A549 treated with DMSO at 1 μM for 4 hours (cell line): Measurements from ENCODE around the gene EXPH5. TPM values are rescaled to one million over a fixed set of nuclear protein-coding genes. Genes with fewer than 3 reads are reported as not detected.

Experiments
- total RNA-seq: library from RNA; stranded (reverse); fragments of 200-300 nt; extraction: Qiagen RNA extraction; gene quantifications from 5 replicates; pipeline ENCODE4 v1.2.3, GENCODE V29; 2022; ENCODE audit warnings: low read depth

EXPH5 gene
- 0.02 to 0.07 TPM (median 0.04 TPM) in 5 replicates for total RNA-seq

GRCh38 chr11:108593214-108593922 is at the start of gene EXPH5:
Gene EXPH5 (minus strand): TSS chr11:108593768. CDS start chr11:108593536, 232 bp downstream.

GRCh38 chr11:108498046-108498815 is 95.3 kb downstream of the EXPH5 start, which contains the start of gene POGLUT3:
Gene POGLUT3 (minus strand): TSS chr11:108498384. CDS start chr11:108498366, 18 bp downstream.

DNA sequence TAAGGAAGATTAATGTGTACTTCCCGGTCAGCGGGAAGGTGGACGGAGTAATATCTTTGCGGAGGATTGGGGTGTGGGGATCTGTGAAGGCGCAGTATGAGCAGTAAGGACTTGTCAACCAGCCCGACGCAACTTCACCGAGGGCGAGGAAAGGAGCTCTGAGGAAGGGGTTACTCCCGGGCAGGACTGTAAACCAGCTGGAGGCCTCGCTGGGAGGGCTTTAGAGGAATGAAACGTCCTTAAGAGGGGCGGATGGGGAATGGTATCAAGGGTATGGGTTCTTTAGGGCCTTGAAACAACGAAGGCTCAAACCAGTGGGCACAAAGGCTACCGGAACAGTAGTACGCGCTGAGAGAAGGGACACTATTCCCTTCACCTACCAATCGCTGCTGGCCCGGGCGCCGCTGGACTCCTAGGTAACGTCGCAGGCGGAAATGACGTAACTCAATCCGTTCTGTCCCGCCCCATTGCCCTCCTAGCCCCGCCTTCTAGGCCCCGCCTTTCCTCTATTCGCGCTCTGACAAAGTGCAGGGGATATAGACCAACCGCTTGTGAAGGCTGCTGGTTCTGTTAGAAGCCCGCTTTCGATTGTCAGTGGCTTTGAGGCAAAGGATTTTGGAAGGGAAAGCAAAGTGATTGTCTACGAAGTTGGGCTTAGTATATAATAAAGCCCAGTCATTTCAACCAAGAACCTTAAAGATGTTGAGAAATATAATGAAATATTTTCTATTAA is 126.3 kb downstream of the EXPH5 start, which contains the start of gene C11orf65:
C11orf65 (minus strand) TSS at position 439 of the 733 bp plus-strand sequence. CDS start 5,970 bp downstream, outside the sequence.

Other genes with a start within 250 kb of the EXPH5 start
- gene C11orf65, start 126.2 kb downstream of the EXPH5 start, total RNA-seq: 0.13 to 0.44 TPM (median 0.36 TPM) in 5 replicates
- gene POGLUT3, start 95.4 kb downstream of the EXPH5 start, total RNA-seq: 9.1 to 13.2 TPM (median 11.6 TPM) in 5 replicates
- gene DDX10, start 71.3 kb upstream of the EXPH5 start, total RNA-seq: 58.1 to 72.9 TPM (median 61.7 TPM) in 5 replicates